HG03045 (cell line): Measurements from ENCODE around the gene MEIS1.

Experiments used
- ATAC-seq: cut with Tn5 transposase; IDR thresholded peaks from one replicate; pipeline ENCODE4 v1.9.1; 2021; ENCODE audit warnings: mild to moderate bottlenecking, moderate library complexity; ENCODE audit not compliant: unreplicated experiment

MEIS1 gene

DNA sequence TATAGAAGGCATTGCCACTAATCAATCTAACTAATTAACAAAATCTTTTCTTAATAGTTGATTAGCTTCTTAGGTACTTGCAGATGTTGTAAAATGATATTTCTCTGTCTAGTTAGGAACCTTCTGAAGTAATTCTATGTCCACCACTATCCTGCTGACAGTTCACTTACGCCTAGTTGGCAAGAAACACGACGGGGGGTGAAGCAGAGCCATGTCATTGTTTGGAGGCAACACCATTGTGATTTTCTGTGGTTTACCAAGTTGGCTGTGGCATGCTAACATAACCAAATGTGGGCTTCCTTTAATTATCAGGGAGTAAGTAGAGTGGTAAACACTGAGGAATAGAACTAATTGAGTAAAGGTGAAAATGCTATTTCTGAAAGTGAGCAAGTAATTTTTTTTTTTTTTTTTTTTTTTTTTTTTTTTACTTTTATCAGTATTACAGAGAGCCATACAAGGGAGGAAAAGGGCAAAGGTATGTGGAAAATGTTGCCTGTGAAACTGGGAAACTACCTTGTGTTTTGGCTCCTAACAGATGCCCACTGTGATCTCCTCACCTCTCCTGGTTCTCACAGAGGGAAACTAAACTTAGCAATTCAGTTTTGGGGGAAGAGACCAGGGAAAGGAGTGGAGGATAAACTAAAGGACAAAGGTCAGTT is 126.8 kb downstream of the MEIS1 start:
- ATAC-seq: no peak

DNA sequence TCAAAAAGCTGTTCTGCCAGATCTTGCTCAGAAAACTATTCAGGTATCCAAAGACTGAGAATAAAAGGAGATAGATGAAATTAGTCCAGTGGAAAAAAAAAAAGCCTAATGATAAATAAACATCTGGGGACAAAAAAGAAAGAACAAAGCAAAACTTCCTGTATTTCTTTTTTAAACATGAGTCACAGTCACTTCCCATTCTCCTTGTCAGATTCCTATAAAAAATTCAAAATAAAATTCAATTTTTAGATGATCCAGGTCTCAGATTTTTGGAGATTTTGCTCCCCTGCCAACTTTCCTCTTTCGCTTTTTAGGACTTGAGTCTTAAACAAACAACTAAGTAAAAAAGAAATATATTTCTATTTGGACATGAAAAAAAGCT is 127.4 kb downstream of the MEIS1 start:
- ATAC-seq: no peak

DNA sequence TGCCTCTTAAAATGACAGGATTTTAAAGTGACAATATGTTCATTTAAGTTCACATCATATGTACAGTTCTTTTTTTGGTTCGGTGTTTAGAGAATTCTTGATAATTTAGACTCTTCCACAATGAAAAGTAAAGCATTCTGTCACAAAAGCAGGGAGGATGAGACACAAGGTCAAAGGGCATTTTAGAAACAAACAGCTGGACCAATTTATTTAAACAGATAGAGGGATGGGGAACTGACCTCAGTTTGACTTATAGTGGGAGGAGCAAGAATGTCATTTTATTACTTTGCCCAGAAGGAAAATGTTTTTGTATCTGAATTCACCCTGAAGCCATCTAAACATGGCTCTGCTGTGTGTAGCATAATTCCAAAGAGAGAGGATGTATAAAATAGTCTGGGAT is 128.5 kb downstream of the MEIS1 start:
- ATAC-seq: no peak

DNA sequence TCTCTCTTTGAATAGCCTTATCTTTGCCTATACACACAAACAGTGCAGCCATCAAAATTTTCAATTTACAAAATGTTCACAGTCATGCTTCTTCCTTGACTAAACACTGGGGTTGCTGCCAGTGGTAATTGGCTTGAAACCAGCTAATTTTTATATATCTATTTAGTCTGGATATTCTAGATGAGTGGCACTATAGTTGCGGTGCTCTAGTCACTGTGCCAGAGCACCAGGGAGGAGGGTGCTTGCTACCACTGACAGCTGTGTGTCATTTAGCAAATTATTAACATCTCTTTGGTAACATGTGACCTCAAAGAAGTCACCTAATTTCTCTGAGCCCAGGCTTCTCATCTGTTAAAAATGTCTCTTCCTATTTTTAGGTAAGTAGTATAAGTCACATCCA is 130.4 kb downstream of the MEIS1 start:
- no peak for ATAC-seq

DNA sequence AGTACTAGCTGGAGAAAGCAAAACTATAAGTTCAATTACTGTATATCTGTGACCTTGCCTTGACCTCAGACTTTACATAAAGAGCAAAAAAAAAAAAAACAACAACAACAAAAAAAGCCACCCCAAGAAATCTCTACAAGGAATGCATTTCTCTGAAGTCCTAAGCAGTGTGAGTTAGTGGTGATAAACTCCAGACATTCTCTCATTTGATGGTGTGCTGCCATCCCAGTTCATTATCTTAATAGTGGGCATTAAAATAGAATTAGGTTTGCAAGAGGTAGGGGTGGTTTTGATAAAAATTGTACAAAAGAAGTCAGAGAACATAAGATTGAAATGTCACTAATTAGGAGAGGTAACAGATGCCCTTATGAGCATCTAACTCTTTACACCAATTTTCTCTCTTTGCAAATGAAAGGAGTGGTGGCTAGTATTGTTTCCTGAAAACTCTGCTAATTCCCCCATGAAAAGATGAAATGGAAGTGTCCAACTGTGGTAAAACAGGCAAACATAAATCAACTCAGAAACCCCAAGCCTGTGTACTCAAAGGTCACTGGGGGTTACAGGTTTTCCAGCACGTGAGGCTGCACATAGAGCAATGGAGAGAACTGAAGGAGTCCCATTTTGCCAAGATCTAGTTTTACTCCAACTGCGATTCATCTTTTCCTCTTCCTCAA is 131.9 kb downstream of the MEIS1 start:
- ATAC-seq: no peak

- ATAC-seq: no peak
Measured at GRCh38 chr2:66567729-66568128, 132.8 kb downstream of the MEIS1 start.

DNA sequence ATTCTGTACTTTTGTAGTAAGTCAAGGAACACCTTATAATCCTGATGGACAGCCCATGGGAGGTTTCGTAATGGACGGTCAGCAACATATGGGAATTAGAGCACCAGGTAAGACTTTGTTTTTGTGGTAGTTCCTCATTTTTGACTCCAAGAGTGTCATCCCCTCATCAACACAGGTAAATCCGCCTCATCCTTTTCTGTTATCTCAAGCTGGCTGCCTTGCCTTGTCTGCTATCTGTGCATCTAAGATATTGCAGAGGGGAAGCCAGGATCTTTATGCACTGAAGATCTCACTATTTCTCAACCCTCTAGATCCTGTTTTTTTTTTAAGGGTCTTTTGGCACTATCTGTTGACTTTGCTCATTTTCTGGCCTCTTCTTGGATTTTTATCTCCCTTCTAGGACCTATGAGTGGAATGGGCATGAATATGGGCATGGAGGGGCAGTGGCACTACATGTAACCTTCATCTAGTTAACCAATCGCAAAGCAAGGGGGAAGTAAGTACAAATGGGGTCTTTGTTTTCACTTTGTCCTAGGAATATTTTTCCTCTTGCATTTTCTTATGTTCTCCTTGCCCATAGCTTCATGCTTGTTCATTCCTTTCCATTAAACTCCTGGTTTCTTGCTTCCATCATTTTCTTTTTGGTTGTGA is 133.8 kb downstream of the MEIS1 start:
- ATAC-seq: no peak

DNA sequence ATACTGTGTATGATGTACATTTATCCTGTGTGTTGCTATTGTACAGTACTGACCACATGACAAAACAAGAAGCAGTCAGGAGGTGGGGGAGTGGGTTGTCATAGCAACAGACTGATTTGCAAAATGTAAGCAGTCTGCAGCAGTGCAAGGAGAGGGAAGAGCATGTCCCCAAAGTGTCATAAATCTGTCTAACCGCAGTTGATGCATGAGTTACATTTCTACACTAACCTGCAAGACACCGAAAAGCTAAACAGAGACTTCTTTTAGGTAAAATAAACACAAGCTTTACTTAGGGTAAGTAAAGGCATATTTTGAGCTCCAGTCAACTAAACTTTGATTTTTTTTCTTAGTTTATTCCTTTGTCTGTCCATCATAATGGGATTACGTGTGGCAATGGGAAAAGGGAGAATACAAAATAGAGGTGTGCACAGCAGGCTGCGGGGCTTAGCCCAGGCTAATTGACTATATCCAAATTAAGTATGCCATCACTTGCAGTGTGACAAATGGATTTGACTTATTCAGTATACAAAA is 134.5 kb downstream of the MEIS1 start:
- no peak for ATAC-seq

DNA sequence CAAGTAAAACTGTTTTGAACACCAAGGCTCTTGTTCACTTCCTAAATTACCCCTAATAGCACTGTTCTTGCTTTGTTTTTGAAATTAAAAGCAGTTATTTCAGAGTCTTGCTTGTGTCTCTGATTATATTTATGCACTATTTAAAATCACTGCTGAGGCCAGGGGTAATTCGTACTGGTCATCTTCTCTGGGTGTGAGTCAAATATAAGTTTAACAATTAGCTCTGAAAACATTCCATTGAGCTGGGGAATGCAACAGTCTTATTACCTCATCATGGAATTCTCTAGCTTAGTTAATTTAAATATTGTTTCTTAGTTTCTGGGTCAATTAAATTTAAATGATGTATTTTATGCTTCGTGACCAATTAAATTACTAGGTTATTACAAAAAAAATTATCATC is 135.0 kb downstream of the MEIS1 start:
- ATAC-seq: no peak

DNA sequence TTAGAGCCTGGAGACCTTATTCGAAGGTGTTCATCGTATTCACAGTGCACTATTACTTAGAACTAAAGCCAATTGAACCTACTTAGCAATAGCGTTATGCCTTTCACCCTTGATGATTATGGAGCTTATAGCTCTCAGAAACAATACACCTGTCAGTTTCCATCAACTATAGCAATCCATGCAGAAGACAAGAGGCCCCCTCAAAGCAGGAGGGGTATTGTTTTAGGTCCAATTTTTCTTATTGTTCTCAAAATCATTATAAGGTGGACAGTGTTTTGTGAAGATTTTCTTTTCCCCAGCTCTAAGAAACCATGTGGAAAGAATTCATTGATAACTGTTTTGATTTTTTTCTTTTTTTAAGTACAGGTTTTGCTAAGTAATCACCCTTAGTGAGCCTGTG is 135.5 kb downstream of the MEIS1 start:
- no peak for ATAC-seq

DNA sequence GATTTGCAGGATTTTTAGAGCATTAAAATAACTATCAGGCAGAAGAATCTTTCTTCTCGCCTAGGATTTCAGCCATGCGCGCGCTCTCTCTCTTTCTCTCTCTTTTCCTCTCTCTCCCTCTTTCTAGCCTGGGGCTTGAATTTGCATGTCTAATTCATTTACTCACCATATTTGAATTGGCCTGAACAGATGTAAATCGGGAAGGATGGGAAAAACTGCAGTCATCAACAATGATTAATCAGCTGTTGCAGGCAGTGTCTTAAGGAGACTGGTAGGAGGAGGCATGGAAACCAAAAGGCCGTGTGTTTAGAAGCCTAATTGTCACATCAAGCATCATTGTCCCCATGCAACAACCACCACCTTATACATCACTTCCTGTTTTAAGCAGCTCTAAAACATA is 137.0 kb downstream of the MEIS1 start:
- no peak for ATAC-seq

- ATAC-seq: no peak
Measured at GRCh38 chr2:66572391-66572790, 137.5 kb downstream of the MEIS1 start.

DNA sequence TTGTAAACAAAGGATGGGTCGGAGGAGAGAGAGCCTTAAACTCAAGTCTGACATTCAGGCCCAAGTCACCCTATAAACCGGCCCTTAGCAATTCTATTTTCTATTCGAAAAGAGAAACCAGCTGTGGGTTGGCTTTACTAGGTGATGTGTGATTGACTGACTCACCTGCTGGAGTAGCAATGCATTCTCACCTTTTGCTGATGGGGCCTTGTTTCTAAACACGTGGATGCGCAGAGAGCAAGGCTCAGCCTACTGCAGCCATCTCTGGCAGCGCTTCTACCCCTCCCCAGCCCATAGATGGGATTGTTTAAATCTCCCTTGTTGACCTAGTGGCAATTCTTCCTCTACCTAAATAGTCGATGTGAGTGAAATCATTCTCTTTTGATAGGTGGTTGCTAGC is 138.5 kb downstream of the MEIS1 start:
- ATAC-seq: no peak

GRCh38 chr2:66573821-66574233 is 138.9 kb downstream of the MEIS1 start:
- no peak for ATAC-seq

DNA sequence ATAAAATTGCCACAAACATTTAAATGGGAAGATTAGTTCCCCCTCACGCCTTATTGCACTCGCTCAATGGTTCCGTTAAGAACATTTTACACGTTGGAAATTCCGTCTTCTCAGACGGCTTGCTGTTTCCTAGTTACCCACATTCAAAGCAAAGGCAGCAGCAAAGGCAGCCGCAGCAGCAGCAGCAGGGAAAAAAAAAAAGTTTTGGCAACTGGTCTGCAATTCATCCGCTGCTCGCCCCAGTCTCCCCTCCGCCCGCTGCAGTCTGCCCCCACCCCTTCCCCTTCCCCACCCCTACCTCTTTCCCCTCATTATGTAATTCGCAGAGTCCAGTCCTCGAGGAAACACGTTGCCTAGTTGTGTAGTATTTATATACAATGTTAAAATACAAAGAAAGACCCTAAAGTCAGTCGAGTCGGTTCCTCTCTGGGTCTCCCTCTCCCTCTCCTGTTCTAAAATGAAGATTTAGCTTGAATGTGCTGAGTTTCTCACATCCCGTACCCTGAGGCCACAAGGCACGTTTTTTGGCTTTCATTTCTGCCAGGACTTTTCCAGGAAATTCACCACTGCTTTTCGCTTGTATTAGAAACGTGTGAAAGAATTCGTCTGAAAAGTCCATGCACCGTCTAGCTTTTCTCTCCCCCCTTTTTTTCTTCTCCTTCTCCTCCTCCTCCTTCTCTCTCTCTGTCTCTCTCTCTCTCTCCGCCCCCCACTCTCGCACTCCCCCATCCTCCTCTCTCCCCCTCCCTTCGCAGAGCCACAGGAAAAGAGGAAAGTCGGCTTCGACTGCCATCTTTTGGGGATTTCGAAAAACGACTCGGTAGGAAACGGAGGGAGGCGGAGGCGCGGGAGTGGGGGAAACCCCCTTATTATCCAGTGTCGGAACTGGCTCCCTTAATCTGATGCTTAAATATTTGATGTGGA is 140.0 kb downstream of the MEIS1 start:
- ATAC-seq: no peak

GRCh38 chr2:66575625-66576310 is 140.8 kb downstream of the MEIS1 start:
- no peak for ATAC-seq

DNA sequence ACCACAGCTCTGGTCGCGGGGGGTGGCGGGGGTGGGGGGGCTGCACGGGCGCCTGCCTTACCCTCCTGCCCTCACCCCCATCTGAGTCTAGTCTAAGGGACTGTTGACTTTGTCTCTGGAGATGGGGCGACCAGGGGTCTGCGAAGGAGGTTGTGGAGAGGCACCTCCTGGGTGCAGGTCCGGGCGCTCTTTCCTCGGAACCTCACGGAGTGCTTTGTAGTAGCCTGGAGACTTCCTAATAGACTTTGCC is 141.3 kb downstream of the MEIS1 start:
- ATAC-seq: no peak

- ATAC-seq: no peak
Measured at GRCh38 chr2:66576561-66577320, 141.8 kb downstream of the MEIS1 start.

GRCh38 chr2:66577321-66578053 is 142.6 kb downstream of the MEIS1 start:
- ATAC-seq: no peak
